IPS-18a (cell line): ENCODE results near the gene EPB41.
"Not testable (repeated sequence)": the region's sequence is repeated elsewhere in the genome, so short reads cannot be mapped to it uniquely, and the experiment has no call there.

Source experiments
- H3K27ac ChIP-seq: one replicate; pipeline ENCODE4 v1.5.1; 2013; ENCODE audit warnings: low read length
- H3K27me3 ChIP-seq: one replicate; pipeline ENCODE4 v1.6.1; 2013; ENCODE audit warnings: mild to moderate bottlenecking, low read length; ENCODE audit not compliant: control insufficient read depth, insufficient read depth
- H3K36me3 ChIP-seq: one replicate; pipeline ENCODE4 v1.6.1; 2013; ENCODE audit warnings: low read depth, low read length; ENCODE audit not compliant: control insufficient read depth
- H3K4me1 ChIP-seq: one replicate; pipeline ENCODE4 v1.6.1; 2013; ENCODE audit warnings: low read depth, low read length; ENCODE audit not compliant: control insufficient read depth
- H3K4me3 ChIP-seq: one replicate; pipeline ENCODE4 v1.5.1; 2013; ENCODE audit warnings: low read length
- H3K9ac ChIP-seq: one replicate; pipeline ENCODE4 v1.6.1; 2013; ENCODE audit warnings: mild to moderate bottlenecking, low read length, moderate library complexity
- H3K9me3 ChIP-seq: one replicate; pipeline ENCODE4 v1.6.1; 2013; ENCODE audit warnings: low read depth, low read length; ENCODE audit not compliant: control insufficient read depth

The EPB41 gene

GRCh38 chr1:29043274-29043965, 129.1 kb downstream of the EPB41 start:
- no peaks in the 10 kb centered on the region for H3K27me3 ChIP-seq
- no peaks in the 10 kb centered on the region for H3K4me1 ChIP-seq
- no peak overlapping the region for H3K27ac ChIP-seq
- no peak overlapping the region for H3K4me3 ChIP-seq
- H3K9ac ChIP-seq, result no peak overlapping the region
- no peaks in the 10 kb centered on the region for H3K9me3 ChIP-seq
- H3K36me3 ChIP-seq, result peaks cover 11% of the 10 kb centered on the region

- H3K4me1 ChIP-seq, result no peaks in the 10 kb centered on the region
- no peak overlapping the region for H3K4me3 ChIP-seq
- H3K9ac ChIP-seq, result no peak overlapping the region
- H3K36me3 ChIP-seq, result peaks cover 11% of the 10 kb centered on the region
- no peaks in the 10 kb centered on the region for H3K9me3 ChIP-seq
- no peaks in the 10 kb centered on the region for H3K27me3 ChIP-seq
- no peak overlapping the region for H3K27ac ChIP-seq
These were observed 129.6 kb downstream of the EPB41 start for GRCh38 chr1:29044010-29044409.

GRCh38 chr1:29045663-29046062, 131.3 kb downstream of the EPB41 start:
- not testable (repeated sequence) for H3K27me3 ChIP-seq, H3K4me3 ChIP-seq, H3K9ac ChIP-seq, H3K4me1 ChIP-seq, H3K27ac ChIP-seq, H3K9me3 ChIP-seq, H3K36me3 ChIP-seq

GRCh38 chr1:29047142-29047541, 132.8 kb downstream of the EPB41 start:
- H3K4me3 ChIP-seq, result no peak overlapping the region
- H3K27me3 ChIP-seq, result no peaks in the 10 kb centered on the region
- H3K9me3 ChIP-seq, result no peaks in the 10 kb centered on the region
- H3K9ac ChIP-seq, result no peak overlapping the region
- no peak overlapping the region for H3K27ac ChIP-seq
- no peaks in the 10 kb centered on the region for H3K4me1 ChIP-seq
- no peaks in the 10 kb centered on the region for H3K36me3 ChIP-seq

GRCh38 chr1:29050166-29050565, 135.8 kb downstream of the EPB41 start:
- H3K4me3 ChIP-seq, result no peak overlapping the region
- H3K4me1 ChIP-seq, result no peaks in the 10 kb centered on the region
- no peak overlapping the region for H3K27ac ChIP-seq
- H3K27me3 ChIP-seq, result no peaks in the 10 kb centered on the region
- no peak overlapping the region for H3K9ac ChIP-seq
- no peaks in the 10 kb centered on the region for H3K9me3 ChIP-seq
- H3K36me3 ChIP-seq, result no peaks in the 10 kb centered on the region

- Histone ChIP-seq H3K9me3 (no peaks in the 10 kb centered on the region), H3K27ac (no peak overlapping the region), H3K9ac (no peak overlapping the region), H3K36me3 (no peaks in the 10 kb centered on the region), H3K4me3 (no peak overlapping the region), H3K27me3 (no peaks in the 10 kb centered on the region), H3K4me1 (no peaks in the 10 kb centered on the region)
These were observed 137.7 kb downstream of the EPB41 start for GRCh38 chr1:29052100-29052499.

- H3K27ac ChIP-seq, result no peak overlapping the region
- H3K36me3 ChIP-seq, result no peaks in the 10 kb centered on the region
- no peaks in the 10 kb centered on the region for H3K27me3 ChIP-seq
- H3K9me3 ChIP-seq, result no peaks in the 10 kb centered on the region
- H3K4me1 ChIP-seq, result no peaks in the 10 kb centered on the region
- no peak overlapping the region for H3K9ac ChIP-seq
- H3K4me3 ChIP-seq, result no peak overlapping the region
These were observed 138.6 kb downstream of the EPB41 start for GRCh38 chr1:29052941-29053340.

GRCh38 chr1:29055160-29055559, 140.8 kb downstream of the EPB41 start:
- H3K9me3 ChIP-seq, result no peaks in the 10 kb centered on the region
- no peaks in the 10 kb centered on the region for H3K27me3 ChIP-seq
- H3K4me1 ChIP-seq, result no peaks in the 10 kb centered on the region
- no peak overlapping the region for H3K4me3 ChIP-seq
- H3K36me3 ChIP-seq, result peaks cover 3% of the 10 kb centered on the region
- H3K9ac ChIP-seq, result no peak overlapping the region
- no peak overlapping the region for H3K27ac ChIP-seq

- Histone ChIP-seq H3K9ac (no peak overlapping the region), H3K36me3 (peaks cover 3% of the 10 kb centered on the region), H3K27ac (no peak overlapping the region), H3K9me3 (no peaks in the 10 kb centered on the region), H3K4me1 (no peaks in the 10 kb centered on the region), H3K27me3 (no peaks in the 10 kb centered on the region), H3K4me3 (no peak overlapping the region)
These were observed 141.9 kb downstream of the EPB41 start for GRCh38 chr1:29056256-29056655.

GRCh38 chr1:29057700-29058099, 143.3 kb downstream of the EPB41 start:
- Histone ChIP-seq H3K36me3 (peaks cover 3% of the 10 kb centered on the region), H3K4me1 (no peaks in the 10 kb centered on the region), H3K9me3 (no peaks in the 10 kb centered on the region), H3K27me3 (no peaks in the 10 kb centered on the region), H3K9ac (no peak overlapping the region), H3K4me3 (no peak overlapping the region), H3K27ac (no peak overlapping the region)

- H3K4me3 ChIP-seq, result no peak overlapping the region
- H3K9me3 ChIP-seq, result no peaks in the 10 kb centered on the region
- H3K36me3 ChIP-seq, result peaks cover 13% of the 10 kb centered on the region
- H3K9ac ChIP-seq, result no peak overlapping the region
- H3K27ac ChIP-seq, result no peak overlapping the region
- no peaks in the 10 kb centered on the region for H3K4me1 ChIP-seq
- no peaks in the 10 kb centered on the region for H3K27me3 ChIP-seq
These were observed 148.0 kb downstream of the EPB41 start for GRCh38 chr1:29062157-29062942.

- Histone ChIP-seq H3K27me3 (no peaks in the 10 kb centered on the region), H3K4me3 (no peak overlapping the region), H3K9ac (no peak overlapping the region), H3K27ac (no peak overlapping the region), H3K9me3 (no peaks in the 10 kb centered on the region), H3K4me1 (no peaks in the 10 kb centered on the region), H3K36me3 (peaks cover 10% of the 10 kb centered on the region)
These were observed 149.7 kb downstream of the EPB41 start for GRCh38 chr1:29064064-29064463.
